Measurements from ENCODE around the gene ZCCHC7.

Gene ZCCHC7

GRCh38 chr9:37215381-37215780 lies 95.0 kb downstream of the ZCCHC7 start:
- no peaks in the 10 kb centered on the region for H3K36me3 ChIP-seq (ENCODE audit: insufficient read depth, low read length)
- TF ChIP-seq, protein P1, sequence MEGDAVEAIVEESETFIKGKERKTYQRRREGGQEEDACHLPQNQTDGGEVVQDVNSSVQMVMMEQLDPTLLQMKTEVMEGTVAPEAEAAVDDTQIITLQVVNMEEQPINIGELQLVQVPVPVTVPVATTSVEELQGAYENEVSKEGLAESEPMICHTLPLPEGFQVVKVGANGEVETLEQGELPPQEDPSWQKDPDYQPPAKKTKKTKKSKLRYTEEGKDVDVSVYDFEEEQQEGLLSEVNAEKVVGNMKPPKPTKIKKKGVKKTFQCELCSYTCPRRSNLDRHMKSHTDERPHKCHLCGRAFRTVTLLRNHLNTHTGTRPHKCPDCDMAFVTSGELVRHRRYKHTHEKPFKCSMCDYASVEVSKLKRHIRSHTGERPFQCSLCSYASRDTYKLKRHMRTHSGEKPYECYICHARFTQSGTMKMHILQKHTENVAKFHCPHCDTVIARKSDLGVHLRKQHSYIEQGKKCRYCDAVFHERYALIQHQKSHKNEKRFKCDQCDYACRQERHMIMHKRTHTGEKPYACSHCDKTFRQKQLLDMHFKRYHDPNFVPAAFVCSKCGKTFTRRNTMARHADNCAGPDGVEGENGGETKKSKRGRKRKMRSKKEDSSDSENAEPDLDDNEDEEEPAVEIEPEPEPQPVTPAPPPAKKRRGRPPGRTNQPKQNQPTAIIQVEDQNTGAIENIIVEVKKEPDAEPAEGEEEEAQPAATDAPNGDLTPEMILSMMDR (conservative IDR thresholded peaks at IDR 0.05; ENCODE audit: low read length), result no peak
- no peak for TF ChIP-seq EZH2phosphoT487 (IDR thresholded peaks at IDR 0.05; ENCODE audit: borderline replicate concordance)
- peaks cover 29% of the 10 kb centered on the region for H3K4me1 ChIP-seq (ENCODE audit: insufficient read depth, low read length, poor library complexity, severe bottlenecking)

DNA sequence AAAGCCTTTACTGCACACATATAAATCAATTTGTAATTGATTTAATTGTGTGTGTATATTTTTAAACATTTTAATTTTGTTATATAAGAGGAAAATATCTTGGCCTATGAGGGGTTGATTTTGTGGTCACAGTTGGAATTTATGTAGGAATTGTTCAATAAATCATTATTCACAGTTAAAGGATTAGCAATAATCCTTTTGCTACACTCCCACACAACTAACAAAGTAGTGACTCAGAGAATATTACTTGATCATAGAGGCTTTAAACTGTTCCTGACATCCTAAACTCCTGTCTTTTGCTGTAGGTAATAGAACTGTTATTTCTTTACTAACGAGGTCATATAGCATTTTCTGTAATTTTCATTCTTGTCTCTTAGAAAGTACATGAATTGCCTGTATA lies 95.5 kb downstream of the ZCCHC7 start:
- H3K4me1 ChIP-seq (ENCODE audit: insufficient read depth, low read length, poor library complexity, severe bottlenecking), result peaks cover 25% of the 10 kb centered on the region

More at GRCh38 chr9:37215381-37215780, 95.0 kb downstream of the ZCCHC7 start:
- no peaks in the 10 kb centered on the region for H3K27me3 ChIP-seq (ENCODE audit: insufficient read depth, low read length, poor library complexity, severe bottlenecking)
- no peak overlapping the region for H2AFZ ChIP-seq (ENCODE audit: low read length)
- H3K9me3 ChIP-seq (ENCODE audit: insufficient read depth, low read depth, low read length), result no peaks in the 10 kb centered on the region
- H3K9me2 ChIP-seq (replicated peaks; ENCODE audit: low read depth, low read length), result no peaks in the 10 kb centered on the region
- no peak overlapping the region for H3K9ac ChIP-seq (ENCODE audit: low read depth, low read length, poor library complexity, severe bottlenecking)
- H3K4me3 ChIP-seq (ENCODE audit: low read length, poor library complexity, severe bottlenecking), result no peak overlapping the region
- H4K20me1 ChIP-seq (ENCODE audit: insufficient read depth, low read length, poor library complexity, severe bottlenecking), result no peaks in the 10 kb centered on the region
- peaks cover 66% of the 10 kb centered on the region for H3K79me2 ChIP-seq (ENCODE audit: insufficient read depth, low read length)
- H3K4me2 ChIP-seq (ENCODE audit: low read depth, low read length, poor library complexity, severe bottlenecking), result no peak overlapping the region
- no peaks in the 10 kb centered on the region for H3F3A ChIP-seq (ENCODE audit: low read depth)

GRCh38 chr9:37217161-37217560 lies 96.8 kb downstream of the ZCCHC7 start:
- H2AFZ ChIP-seq (ENCODE audit: low read length), result no peak overlapping the region
- no peaks in the 10 kb centered on the region for H3K27me3 ChIP-seq (ENCODE audit: insufficient read depth, low read length, poor library complexity, severe bottlenecking)
- no peaks in the 10 kb centered on the region for H3F3A ChIP-seq (ENCODE audit: low read depth)
- H3K4me1 ChIP-seq (ENCODE audit: insufficient read depth, low read length, poor library complexity, severe bottlenecking), result peaks cover 24% of the 10 kb centered on the region
- no peaks in the 10 kb centered on the region for H4K20me1 ChIP-seq (ENCODE audit: insufficient read depth, low read length, poor library complexity, severe bottlenecking)
- peaks cover 59% of the 10 kb centered on the region for H3K79me2 ChIP-seq (ENCODE audit: insufficient read depth, low read length)
- no peaks in the 10 kb centered on the region for H3K36me3 ChIP-seq (ENCODE audit: insufficient read depth, low read length)
- no peak overlapping the region for H3K9ac ChIP-seq (ENCODE audit: low read depth, low read length, poor library complexity, severe bottlenecking)
- no peaks in the 10 kb centered on the region for H3K9me2 ChIP-seq (replicated peaks; ENCODE audit: low read depth, low read length)
- H3K4me3 ChIP-seq (ENCODE audit: low read length, poor library complexity, severe bottlenecking), result no peak overlapping the region
- H3K9me3 ChIP-seq (ENCODE audit: insufficient read depth, low read depth, low read length), result no peaks in the 10 kb centered on the region
- no peak for TF ChIP-seq EZH2phosphoT487 (IDR thresholded peaks at IDR 0.05; ENCODE audit: borderline replicate concordance)
- TF ChIP-seq, protein P1 (conservative IDR thresholded peaks at IDR 0.05; ENCODE audit: low read length), result no peak
- no peak overlapping the region for H3K4me2 ChIP-seq (ENCODE audit: low read depth, low read length, poor library complexity, severe bottlenecking)

More for the DNA sequence above, 95.5 kb downstream of the ZCCHC7 start:
- Histone ChIP-seq H3K4me2 (ENCODE audit: low read depth, low read length, poor library complexity, severe bottlenecking) (no peak overlapping the region), H3K9me2 (replicated peaks; ENCODE audit: low read depth, low read length) (no peaks in the 10 kb centered on the region), H2AFZ (ENCODE audit: low read length) (no peak overlapping the region), H4K20me1 (ENCODE audit: insufficient read depth, low read length, poor library complexity, severe bottlenecking) (no peaks in the 10 kb centered on the region), H3F3A (ENCODE audit: low read depth) (no peaks in the 10 kb centered on the region), H3K79me2 (ENCODE audit: insufficient read depth, low read length) (peaks cover 62% of the 10 kb centered on the region), H3K9me3 (ENCODE audit: insufficient read depth, low read depth, low read length) (no peaks in the 10 kb centered on the region), H3K9ac (ENCODE audit: low read depth, low read length, poor library complexity, severe bottlenecking) (no peak overlapping the region), H3K36me3 (ENCODE audit: insufficient read depth, low read length) (no peaks in the 10 kb centered on the region), H3K4me3 (ENCODE audit: low read length, poor library complexity, severe bottlenecking) (no peak overlapping the region), H3K27me3 (ENCODE audit: insufficient read depth, low read length, poor library complexity, severe bottlenecking) (no peaks in the 10 kb centered on the region)
- TF ChIP-seq, protein P1 (conservative IDR thresholded peaks at IDR 0.05; ENCODE audit: low read length), result no peak

Measured in Loucy (cell line).